NCI-H748 treated with DMSO at 0.1 percent for 48 hours (cell line): ENCODE data around the gene CFAP100.

Source experiments
- DNase-seq: peaks from one replicate; lab custom pipeline; 2025; lab: John Stamatoyannopoulos, UW

The CFAP100 gene

GRCh38 chr3:126402666-126403302 is 8.1 kb downstream of the CFAP100 start:
- no peak for DNase-seq

GRCh38 chr3:126406389-126407296 is 11.9 kb downstream of the CFAP100 start:
- no peak for DNase-seq

GRCh38 chr3:126407412-126408044 is 12.8 kb downstream of the CFAP100 start:
- DNase-seq: no peak

DNA sequence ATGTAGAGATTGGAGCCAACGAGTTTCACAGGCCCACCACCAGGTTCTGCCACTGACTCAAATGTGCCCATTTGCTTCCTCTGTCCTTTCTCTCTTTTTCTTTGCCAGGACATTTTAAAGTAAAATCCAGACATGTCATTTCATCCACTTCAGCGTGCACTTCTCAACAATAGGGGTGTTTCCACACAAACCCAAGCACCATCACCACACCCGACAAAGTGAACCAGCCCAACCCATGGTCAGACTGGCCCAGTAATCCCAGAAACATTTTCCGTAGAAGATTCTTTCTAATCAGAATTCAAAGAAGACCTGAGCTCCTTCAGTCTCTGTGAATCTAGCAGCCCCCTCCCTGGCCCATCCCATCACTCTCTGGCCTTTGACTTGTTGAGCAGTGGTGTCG is 13.4 kb downstream of the CFAP100 start:
- no peak for DNase-seq

GRCh38 chr3:126412841-126413692 is 18.4 kb downstream of the CFAP100 start:
- no peak for DNase-seq

- DNase-seq: no peak
Observed at GRCh38 chr3:126413693-126414080, 19.0 kb downstream of the CFAP100 start.

GRCh38 chr3:126414406-126414805 is 19.7 kb downstream of the CFAP100 start:
- DNase-seq: no peak

DNA sequence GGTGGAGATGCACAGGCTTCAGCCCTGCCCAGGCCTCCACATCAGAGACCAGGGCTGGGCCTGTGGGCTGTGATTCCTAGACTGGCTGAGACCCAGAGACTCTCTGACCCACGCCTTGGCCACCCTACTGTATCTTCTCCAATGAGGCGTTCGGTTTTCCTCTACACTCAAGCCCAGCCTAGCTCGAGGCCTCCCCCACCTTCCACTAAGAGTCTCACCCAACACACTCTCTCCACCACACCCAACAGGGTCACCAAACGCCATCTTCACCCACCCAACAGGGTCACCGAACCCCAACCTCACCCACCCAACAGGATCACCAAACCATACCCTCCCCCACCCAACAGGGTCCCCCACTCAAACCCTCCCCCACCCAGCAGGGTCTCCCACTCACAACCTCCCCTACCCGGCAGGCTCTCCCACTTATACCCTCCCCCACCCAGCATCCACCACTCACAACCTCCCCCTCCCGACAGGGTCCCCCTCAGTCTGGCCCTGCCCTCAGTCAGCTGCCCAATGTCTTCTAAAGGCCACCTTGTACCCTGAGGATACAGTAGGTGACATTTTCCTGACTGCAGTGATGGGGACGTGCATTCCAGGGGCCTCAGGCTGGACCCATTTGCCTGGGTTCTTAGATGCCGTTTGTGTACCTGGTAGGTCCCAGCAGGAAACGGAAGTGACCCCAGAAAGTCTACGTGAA is 20.4 kb downstream of the CFAP100 start:
- DNase-seq: no peak

GRCh38 chr3:126415661-126416591 is 21.2 kb downstream of the CFAP100 start:
- no peak for DNase-seq

DNA sequence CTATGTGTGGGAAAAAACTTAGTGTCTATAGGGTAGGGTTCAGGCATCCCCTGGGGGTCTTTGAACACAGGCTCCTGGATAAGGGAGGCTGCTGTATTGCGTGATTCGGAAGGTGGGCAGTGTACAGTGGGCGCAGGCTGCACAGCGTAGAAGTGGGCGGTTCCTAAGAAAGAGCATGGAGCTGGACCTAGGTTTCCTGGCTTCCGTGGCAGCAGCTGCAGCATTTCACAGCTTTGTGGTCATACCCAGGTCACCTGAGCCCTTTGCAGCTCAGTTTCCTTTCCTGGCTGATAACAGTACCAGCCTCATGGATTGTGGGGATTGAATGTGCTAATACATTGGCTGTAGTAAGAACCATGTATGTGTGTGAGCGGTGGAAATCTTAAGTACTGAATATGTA is 22.2 kb downstream of the CFAP100 start:
- no peak for DNase-seq

GRCh38 chr3:126417515-126417914 is 22.8 kb downstream of the CFAP100 start:
- no peak for DNase-seq

- DNase-seq: no peak
Observed at GRCh38 chr3:126417981-126418530, 23.3 kb downstream of the CFAP100 start.

DNA sequence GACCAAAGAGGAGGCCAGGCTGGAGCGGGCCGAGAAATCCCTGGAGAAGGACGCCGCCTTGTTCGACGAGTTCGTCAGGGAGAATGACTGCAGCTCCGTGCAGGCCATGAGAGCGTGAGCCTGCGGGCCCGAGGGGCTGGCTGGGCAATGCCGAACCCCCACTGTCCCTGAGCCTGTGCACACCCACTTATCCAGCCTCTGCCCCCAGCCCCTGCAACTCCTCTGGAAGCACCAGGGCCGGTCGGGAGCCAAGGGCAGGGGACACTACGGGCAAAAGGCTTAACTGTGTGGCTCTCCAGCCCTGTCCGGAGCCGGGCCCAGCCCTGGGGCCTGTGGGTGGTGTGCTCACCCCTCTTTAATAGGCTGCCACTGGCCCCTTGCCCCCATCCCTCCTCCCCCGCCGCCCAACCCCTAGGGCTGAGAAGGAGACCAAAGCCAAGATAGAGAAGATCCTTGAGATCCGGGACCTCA is 24.0 kb downstream of the CFAP100 start:
- DNase-seq: no peak

- DNase-seq: no peak
Observed at GRCh38 chr3:126419151-126419703, 24.5 kb downstream of the CFAP100 start.

DNA sequence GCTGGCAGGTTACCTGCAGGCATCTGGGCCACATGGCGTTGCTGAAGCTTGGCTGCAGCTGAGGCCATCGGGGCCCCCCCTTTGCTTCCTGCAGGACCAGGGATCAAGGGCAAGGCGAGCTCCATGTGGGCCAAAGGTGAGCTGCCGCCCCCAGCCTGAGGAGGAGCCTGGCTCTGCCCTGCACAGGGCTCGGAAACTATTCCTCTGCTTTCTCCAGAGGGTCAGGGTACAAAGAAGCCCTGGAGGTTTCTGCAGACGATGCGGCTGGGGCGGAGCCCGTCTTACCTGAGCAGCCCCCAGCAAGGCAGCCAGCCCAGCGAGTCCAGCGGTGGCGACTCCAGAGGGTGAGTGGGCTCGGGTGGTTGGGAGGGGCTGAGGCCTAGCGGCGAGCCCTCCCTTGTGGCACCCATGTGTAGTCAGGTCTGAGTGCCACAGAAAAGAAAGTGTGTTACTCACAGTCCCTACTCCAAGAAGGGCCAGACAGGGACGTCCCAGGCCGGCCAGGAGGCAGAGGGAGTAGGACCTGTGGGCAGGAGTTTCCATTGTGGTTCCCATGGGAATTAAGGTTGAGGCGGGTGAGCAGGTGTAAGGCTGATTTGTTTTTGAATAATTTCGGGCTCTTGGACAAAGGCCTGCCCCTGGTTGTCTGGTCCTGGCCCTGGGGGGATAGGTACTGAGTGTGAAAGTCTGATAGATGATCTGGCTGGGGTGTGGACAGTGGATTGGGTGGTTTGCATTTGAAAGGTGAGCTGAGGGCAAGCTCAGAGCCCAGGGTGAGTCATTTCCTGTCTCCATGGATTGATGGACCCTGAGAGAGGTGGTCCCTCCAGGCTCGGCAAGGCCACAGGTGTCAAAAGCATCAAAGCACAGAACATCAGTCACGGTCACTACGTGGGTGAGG is 25.4 kb downstream of the CFAP100 start:
- DNase-seq: no peak

DNA sequence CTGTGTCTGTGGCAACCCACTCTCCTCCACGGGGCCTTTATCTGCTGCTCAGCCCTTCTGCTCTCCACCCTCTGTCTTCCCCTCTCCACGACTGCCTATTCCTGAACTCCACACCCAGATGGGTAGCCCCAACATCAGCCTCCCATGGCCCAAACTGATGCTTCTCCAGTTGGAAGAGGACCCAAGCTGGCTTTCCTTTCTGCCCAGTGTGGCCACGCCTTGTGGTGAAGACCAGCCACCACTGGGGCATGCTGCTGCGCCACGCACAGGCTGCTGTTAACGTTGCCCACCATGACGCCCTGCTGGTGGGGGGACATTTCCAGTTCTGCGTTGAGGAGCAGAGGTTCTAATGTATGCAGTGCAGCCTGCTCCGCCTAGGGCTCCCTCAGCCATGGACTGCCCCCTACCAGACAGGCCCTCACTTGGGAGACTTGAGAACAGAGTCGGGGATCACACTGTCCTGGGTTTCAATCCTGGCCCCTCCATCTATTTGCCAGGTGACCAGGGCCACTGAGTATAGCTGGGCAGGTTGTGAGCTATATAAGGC is 26.9 kb downstream of the CFAP100 start:
- DNase-seq: no peak

DNA sequence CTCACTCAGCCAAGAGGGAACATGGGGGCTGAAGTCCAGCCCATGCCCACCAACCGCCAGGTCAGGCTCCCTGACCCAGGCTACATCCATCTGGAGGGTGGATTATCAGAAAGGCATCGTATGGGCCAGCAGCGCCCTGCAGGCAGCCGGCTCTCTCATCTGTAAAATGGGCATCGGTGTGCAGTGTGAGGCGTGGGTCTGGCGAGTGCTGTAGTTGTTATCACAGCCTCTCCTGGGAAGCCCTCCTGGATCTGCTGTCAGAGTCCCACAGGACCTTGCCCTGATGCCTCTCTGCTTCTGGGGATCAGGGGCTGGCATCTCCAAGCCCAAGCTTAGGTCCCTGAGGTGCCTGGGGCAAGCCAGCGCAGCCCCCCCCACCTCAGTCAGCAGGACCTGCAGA is 27.4 kb downstream of the CFAP100 start:
- DNase-seq: no peak

- no peak for DNase-seq
Observed at GRCh38 chr3:126422571-126423091, 27.9 kb downstream of the CFAP100 start.
